SU-DHL-6 (cell line): ENCODE measurements around the gene GTPBP10.

ENCODE experiments used
- H2AFZ ChIP-seq: fragments of 200-600 bp; sonication (generic); 2 replicates; pipeline ENCODE4 v1.6.1; 2014; ENCODE audit warnings: low read depth, mild to moderate bottlenecking, moderate library complexity, mixed read lengths, antibody characterized with exemption, low read length; ENCODE audit not compliant: severe bottlenecking
- H3F3A ChIP-seq: fragments of 200-600 bp; shearing (Covaris generic); 2 replicates; pipeline ENCODE4 v1.6.0; 2016; ENCODE audit warnings: antibody characterized with exemption, mild to moderate bottlenecking; ENCODE audit not compliant: insufficient read depth
- H3K27ac ChIP-seq: fragments of 200-600 bp; sonication (generic); 2 replicates; pipeline ENCODE4 v1.5.1; 2016; ENCODE audit warnings: low read depth, mild to moderate bottlenecking, low read length, moderate library complexity, mixed read lengths
- H3K27me3 ChIP-seq: fragments of 200-600 bp; sonication (generic), shearing (Covaris generic); 2 replicates; pipeline ENCODE4 v1.6.0; 2014; ENCODE audit warnings: mild to moderate bottlenecking, low read length
- H3K36me3 ChIP-seq: fragments of 200-600 bp; sonication (generic); 2 replicates; pipeline ENCODE4 v1.6.1; 2014; ENCODE audit warnings: mild to moderate bottlenecking, low read length, mixed read lengths
- H3K4me2 ChIP-seq: fragments of 300-600, 200-600 bp; shearing (Covaris generic), sonication (generic); 2 replicates; pipeline ENCODE4 v1.6.0; 2014; ENCODE audit warnings: low read length, low read depth, mild to moderate bottlenecking; ENCODE audit not compliant: poor library complexity, severe bottlenecking
- H3K4me3 ChIP-seq: fragments of 200-600 bp; sonication (generic); 2 replicates; pipeline ENCODE4 v1.5.1; 2014; ENCODE audit warnings: antibody characterized with exemption, low read length, mild to moderate bottlenecking, mixed read lengths; ENCODE audit not compliant: insufficient read depth, poor library complexity, severe bottlenecking
- H3K79me2 ChIP-seq: fragments of 200-600 bp; sonication (generic); 2 replicates; pipeline ENCODE4 v1.6.1; 2014; ENCODE audit warnings: mild to moderate bottlenecking, low read length, moderate library complexity; ENCODE audit not compliant: insufficient read depth
- H3K9ac ChIP-seq: fragments of 200-600 bp; sonication (generic); 2 replicates; pipeline ENCODE4 v1.7.0; 2014; ENCODE audit warnings: mild to moderate bottlenecking, low read length
- H3K9me2 ChIP-seq: fragments of 200-600 bp; sonication (generic); replicated peaks from 2 replicates; pipeline ENCODE4 v1.6.1; 2014; ENCODE audit warnings: low read length; ENCODE audit not compliant: insufficient read depth
- H3K9me3 ChIP-seq: fragments of 200-600 bp; sonication (generic); 2 replicates; pipeline ENCODE4 v1.6.1; 2014; ENCODE audit warnings: low read length, mixed read lengths; ENCODE audit not compliant: insufficient read depth
- H4K20me1 ChIP-seq: fragments of 200-600 bp; sonication (generic); 2 replicates; pipeline ENCODE4 v1.6.1; 2014; ENCODE audit warnings: low read depth, mild to moderate bottlenecking, antibody characterized with exemption, low read length, moderate library complexity, mixed read lengths
- CTCF ChIP-seq: fragments of 200-600 bp; sonication (generic); IDR thresholded peaks from one replicate; pipeline ENCODE4 v1.5.1; 2017; ENCODE audit warnings: antibody characterized with exemption, mild to moderate bottlenecking, low read length, moderate library complexity; ENCODE audit not compliant: insufficient read depth, poor library complexity, severe bottlenecking
- EZH2phosphoT487 ChIP-seq: fragments of 200-600 bp; sonication (generic), shearing (Covaris generic); conservative IDR thresholded peaks from 2 replicates; pipeline ENCODE4 v1.6.1; 2018; ENCODE audit warnings: mild to moderate bottlenecking, antibody characterized with exemption, low read length, moderate library complexity, mixed read lengths

Gene GTPBP10

DNA sequence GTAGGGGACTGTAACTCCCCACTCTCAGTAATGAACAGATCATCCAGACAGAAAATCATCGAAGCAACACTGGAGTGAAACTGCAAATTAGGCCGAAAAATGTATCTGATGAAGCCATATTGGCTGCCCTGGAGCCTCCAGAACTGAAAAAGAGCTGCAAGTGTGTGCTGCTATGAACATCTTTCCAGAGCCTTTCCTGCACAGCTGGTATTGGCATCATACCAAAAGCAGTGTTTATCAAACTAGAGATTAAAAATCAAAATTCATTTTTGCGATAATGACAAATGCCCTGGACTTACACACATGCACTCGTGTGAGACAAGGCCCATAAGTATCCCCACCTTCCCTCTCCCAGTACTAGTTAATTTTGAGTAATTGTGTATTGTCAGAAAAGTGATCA, 49.9 kb downstream of the GTPBP10 start:
- H3K4me2 ChIP-seq: no peak overlapping the region
- no peak overlapping the region for H3K9ac ChIP-seq
- H3K27ac ChIP-seq: no peak overlapping the region
- no peaks in the 10 kb centered on the region for H3K9me2 ChIP-seq
- H3F3A ChIP-seq: peaks cover 8% of the 10 kb centered on the region; the same call in 1 of the 2 replicates
- H3K4me3 ChIP-seq: no peak overlapping the region
- H3K27me3 ChIP-seq: no peaks in the 10 kb centered on the region
- H4K20me1 ChIP-seq: no peaks in the 10 kb centered on the region
- no peaks in the 10 kb centered on the region for H3K36me3 ChIP-seq
- no peaks in the 10 kb centered on the region for H3K79me2 ChIP-seq
- no peak for TF ChIP-seq EZH2phosphoT487
- no peak for TF ChIP-seq CTCF
- H2AFZ ChIP-seq: no peak overlapping the region
- no peaks in the 10 kb centered on the region; the same call in 1 of the 2 replicates for H3K9me3 ChIP-seq

GRCh38 chr7:90401989-90402388, 55.5 kb downstream of the GTPBP10 start:
- no peaks in the 10 kb centered on the region for H3K27me3 ChIP-seq
- no peak overlapping the region for H3K4me3 ChIP-seq
- no peaks in the 10 kb centered on the region for H3K36me3 ChIP-seq
- peaks cover 34% of the 10 kb centered on the region for H3F3A ChIP-seq
- no peaks in the 10 kb centered on the region for H3K9me2 ChIP-seq
- no peak overlapping the region for H3K9ac ChIP-seq
- no peaks in the 10 kb centered on the region for H3K9me3 ChIP-seq
- no peak overlapping the region for H3K4me2 ChIP-seq
- H3K27ac ChIP-seq: no peak overlapping the region
- H2AFZ ChIP-seq: no peak overlapping the region
- TF ChIP-seq EZH2phosphoT487 (no peak), CTCF (no peak)
- no peaks in the 10 kb centered on the region for H4K20me1 ChIP-seq
- H3K79me2 ChIP-seq: no peaks in the 10 kb centered on the region

GRCh38 chr7:90402785-90403173, 56.3 kb downstream of the GTPBP10 start:
- H3K9me3 ChIP-seq: no peaks in the 10 kb centered on the region
- H3K4me3 ChIP-seq: peak overlapping the region; percentile 70
- H3K27ac ChIP-seq: no peak overlapping the region
- H3K4me2 ChIP-seq: peak overlapping the region; percentile 69
- H3K27me3 ChIP-seq: no peaks in the 10 kb centered on the region
- no peaks in the 10 kb centered on the region for H3K9me2 ChIP-seq
- peak overlapping the region; percentile 94 for H2AFZ ChIP-seq
- H4K20me1 ChIP-seq: no peaks in the 10 kb centered on the region
- H3K79me2 ChIP-seq: no peaks in the 10 kb centered on the region
- no peak for TF ChIP-seq EZH2phosphoT487
- TF ChIP-seq CTCF: no peak
- no peaks in the 10 kb centered on the region for H3K36me3 ChIP-seq
- peaks cover 34% of the 10 kb centered on the region for H3F3A ChIP-seq
- H3K9ac ChIP-seq: peak overlapping the region; percentile 55
